HEK293 (cell line): Measurements from ENCODE around the gene ISX.

Source experiments
- KLF16 ChIP-seq: fragments of 450-650 bp; formaldehyde crosslinking; IDR thresholded peaks from 2 replicates; pipeline ENCODE4 v1.5.1; 2017; ENCODE audit warnings: missing biosample characterization, missing genetic modification characterization
- SP2 ChIP-seq: fragments of 450-650 bp; formaldehyde crosslinking; IDR thresholded peaks from 2 replicates; pipeline ENCODE4 v1.5.1; 2016; ENCODE audit warnings: missing biosample characterization, missing genetic modification characterization
- ZNF175 ChIP-seq: fragments of 450-650 bp; formaldehyde crosslinking; IDR thresholded peaks from 2 replicates; pipeline ENCODE4 v1.5.1; 2016; ENCODE audit warnings: missing biosample characterization, missing genetic modification characterization
- TF ChIP-seq, protein P1 (sequence below): IDR thresholded peaks from 2 replicates; pipeline ENCODE4 v1.6.1; 2011; ENCODE audit warnings: mild to moderate bottlenecking, low read depth, low read length, borderline replicate concordance
- TF ChIP-seq, protein P2 (sequence below): fragments of 450-650 bp; formaldehyde crosslinking; IDR thresholded peaks from 2 replicates; pipeline ENCODE4 v1.5.1; 2016; ENCODE audit warnings: missing biosample characterization, missing genetic modification characterization
- TF ChIP-seq, protein P3 (sequence below): fragments of 450-650 bp; formaldehyde crosslinking; IDR thresholded peaks from 2 replicates; pipeline ENCODE4 v1.5.1; 2016; ENCODE audit warnings: missing biosample characterization, missing genetic modification characterization

DNA sequence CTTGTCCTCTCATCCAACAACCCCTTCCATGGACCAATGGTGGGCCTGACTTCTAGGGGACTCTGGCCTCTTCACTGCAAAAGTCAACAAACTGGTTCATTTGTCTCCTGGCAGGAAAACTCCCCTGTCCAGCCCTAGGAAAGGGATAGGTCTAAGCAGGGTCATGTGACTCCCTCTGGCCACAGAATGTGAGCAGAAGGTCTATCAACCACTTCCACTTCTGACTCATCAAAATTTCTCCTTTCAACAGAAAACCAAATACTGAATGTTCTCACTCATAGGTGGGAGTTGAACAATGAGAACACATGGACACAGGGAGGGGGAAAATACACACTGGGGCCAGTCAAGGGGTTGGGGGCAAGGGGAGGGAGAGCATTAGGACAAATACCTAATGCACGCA is 1.3 kb upstream of the ISX start:
- no peak for TF ChIP-seq SP2 (tag by site-specific recombination)
- TF ChIP-seq KLF16 (tag by site-specific recombination): no peak
- TF ChIP-seq, protein P1, sequence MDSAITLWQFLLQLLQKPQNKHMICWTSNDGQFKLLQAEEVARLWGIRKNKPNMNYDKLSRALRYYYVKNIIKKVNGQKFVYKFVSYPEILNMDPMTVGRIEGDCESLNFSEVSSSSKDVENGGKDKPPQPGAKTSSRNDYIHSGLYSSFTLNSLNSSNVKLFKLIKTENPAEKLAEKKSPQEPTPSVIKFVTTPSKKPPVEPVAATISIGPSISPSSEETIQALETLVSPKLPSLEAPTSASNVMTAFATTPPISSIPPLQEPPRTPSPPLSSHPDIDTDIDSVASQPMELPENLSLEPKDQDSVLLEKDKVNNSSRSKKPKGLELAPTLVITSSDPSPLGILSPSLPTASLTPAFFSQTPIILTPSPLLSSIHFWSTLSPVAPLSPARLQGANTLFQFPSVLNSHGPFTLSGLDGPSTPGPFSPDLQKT: no peak
- TF ChIP-seq, protein P2, sequence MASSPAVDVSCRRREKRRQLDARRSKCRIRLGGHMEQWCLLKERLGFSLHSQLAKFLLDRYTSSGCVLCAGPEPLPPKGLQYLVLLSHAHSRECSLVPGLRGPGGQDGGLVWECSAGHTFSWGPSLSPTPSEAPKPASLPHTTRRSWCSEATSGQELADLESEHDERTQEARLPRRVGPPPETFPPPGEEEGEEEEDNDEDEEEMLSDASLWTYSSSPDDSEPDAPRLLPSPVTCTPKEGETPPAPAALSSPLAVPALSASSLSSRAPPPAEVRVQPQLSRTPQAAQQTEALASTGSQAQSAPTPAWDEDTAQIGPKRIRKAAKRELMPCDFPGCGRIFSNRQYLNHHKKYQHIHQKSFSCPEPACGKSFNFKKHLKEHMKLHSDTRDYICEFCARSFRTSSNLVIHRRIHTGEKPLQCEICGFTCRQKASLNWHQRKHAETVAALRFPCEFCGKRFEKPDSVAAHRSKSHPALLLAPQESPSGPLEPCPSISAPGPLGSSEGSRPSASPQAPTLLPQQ (tag by site-specific recombination): no peak
- TF ChIP-seq, protein P3, sequence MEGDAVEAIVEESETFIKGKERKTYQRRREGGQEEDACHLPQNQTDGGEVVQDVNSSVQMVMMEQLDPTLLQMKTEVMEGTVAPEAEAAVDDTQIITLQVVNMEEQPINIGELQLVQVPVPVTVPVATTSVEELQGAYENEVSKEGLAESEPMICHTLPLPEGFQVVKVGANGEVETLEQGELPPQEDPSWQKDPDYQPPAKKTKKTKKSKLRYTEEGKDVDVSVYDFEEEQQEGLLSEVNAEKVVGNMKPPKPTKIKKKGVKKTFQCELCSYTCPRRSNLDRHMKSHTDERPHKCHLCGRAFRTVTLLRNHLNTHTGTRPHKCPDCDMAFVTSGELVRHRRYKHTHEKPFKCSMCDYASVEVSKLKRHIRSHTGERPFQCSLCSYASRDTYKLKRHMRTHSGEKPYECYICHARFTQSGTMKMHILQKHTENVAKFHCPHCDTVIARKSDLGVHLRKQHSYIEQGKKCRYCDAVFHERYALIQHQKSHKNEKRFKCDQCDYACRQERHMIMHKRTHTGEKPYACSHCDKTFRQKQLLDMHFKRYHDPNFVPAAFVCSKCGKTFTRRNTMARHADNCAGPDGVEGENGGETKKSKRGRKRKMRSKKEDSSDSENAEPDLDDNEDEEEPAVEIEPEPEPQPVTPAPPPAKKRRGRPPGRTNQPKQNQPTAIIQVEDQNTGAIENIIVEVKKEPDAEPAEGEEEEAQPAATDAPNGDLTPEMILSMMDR (tag by site-specific recombination): no peak
- no peak for TF ChIP-seq ZNF175
